GM18519 (cell line): ENCODE data around the gene DHFR2.
"Not testable (repeated sequence)": the region's sequence is repeated elsewhere in the genome, so short reads cannot be mapped to it uniquely, and the experiment has no call there.

ENCODE experiments used
- ATAC-seq: cut with Tn5 transposase; IDR thresholded peaks from one replicate; pipeline ENCODE4 v1.9.1; 2021; ENCODE audit warnings: mild to moderate bottlenecking, moderate library complexity; ENCODE audit not compliant: unreplicated experiment, low FRiP score

The DHFR2 gene

DNA sequence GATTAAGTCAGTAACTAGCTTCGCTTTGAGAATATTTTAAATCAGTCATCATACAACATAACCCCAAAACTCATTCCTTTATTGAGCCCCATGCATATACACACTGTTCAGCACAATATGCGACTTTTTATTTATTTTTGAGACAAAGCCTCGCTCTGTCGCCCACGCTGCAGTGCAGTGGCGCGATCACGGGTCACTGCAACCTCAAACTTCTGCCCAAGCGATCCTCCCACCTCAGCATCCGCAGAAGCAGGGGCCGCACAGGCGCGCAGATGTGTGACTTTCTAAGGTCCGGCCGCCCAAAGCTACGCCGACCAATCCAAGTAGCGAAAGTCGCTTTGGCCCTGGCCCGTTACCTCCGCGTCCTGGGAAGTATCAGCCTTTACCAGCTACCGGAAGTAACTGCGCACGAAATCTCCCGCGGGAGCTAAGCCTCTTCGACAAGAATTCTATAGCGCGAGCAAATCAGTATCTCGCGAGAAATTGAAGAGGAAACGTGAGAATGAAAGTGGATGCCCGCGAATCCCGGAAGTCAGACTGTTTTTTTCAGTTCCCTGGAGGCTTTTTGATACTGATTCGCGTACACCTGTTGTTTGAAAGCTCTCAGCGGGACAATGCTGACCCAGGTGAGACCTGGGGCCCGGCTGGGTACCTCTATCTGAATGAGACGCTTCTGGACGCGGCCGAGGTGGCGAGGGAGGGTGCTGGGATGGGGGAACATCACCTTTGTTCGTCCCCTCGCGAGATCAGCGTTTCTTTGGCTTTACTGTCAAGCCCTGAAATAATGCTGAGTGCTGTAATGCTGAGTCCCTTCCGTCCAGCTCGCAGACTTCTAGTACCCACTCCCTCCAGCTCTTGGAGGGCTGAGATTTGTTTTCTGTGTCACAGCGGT is at the start of gene DHFR2, which contains the start of gene NSUN3:
DHFR2 (minus strand) TSS at position 404 of the 892 bp plus-strand sequence. CDS start 1,405 bp downstream, outside the sequence.
NSUN3 (plus strand) TSS at position 549 of the 892 bp plus-strand sequence; CDS start at position 615, 66 bp downstream.
- peak; percentile 88 for ATAC-seq

DNA sequence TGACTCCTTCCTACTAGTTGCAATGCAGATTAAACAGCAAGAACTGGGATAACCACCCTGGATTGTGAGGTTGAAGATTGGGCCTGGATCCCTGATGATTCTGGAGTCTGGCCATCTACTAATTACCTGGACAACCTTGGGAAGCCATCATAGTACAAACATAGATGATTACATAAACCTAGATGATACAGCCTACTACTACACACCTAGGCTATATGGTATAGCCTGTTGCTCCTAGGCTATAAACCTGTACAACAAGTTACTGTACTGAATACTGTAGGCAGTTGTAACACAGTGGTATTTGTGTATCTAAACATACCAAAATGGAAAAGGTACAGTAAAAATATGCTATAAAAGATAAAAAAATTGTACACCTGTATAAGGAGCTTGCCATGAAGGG is 48.1 kb upstream of the DHFR2 start:
- ATAC-seq: no peak

DNA sequence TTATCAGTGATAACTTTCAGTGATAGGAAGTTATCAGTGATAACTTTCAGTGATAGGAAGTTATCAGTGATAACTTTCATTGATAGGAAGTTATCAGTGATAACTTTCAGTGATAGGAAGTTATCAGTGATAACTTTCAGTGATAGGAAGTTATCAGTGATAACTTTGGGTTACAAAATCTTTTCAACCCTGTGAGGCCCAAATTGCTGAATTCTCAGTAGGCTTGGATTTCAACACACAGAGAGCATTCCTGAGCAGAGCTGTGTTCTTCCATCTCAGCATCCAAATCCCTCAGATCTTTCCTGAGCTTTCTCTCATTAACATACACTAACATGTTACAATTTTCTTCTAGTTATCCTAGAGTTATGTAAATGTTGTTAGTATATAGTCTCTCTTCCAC is 47.5 kb upstream of the DHFR2 start:
- ATAC-seq: not testable (repeated sequence)

DNA sequence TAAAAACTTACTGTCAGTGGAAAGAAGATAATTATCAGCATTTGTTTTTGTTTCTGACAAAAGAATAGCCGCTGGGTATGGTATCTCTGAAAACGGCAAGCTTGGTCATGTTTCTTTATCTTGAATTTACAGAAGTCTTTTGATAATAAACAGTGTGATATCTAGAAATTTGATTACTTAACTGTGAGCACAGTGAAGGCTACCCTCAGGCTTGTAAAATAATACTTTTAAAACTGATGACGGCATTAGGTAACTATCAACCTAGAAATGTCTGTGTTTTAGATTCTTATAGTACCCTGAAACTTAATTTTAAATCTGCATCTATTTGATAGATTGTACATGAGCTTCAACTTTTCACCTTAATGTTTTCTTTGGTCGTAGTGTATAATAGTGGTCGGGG is 43.6 kb upstream of the DHFR2 start:
- ATAC-seq: no peak

DNA sequence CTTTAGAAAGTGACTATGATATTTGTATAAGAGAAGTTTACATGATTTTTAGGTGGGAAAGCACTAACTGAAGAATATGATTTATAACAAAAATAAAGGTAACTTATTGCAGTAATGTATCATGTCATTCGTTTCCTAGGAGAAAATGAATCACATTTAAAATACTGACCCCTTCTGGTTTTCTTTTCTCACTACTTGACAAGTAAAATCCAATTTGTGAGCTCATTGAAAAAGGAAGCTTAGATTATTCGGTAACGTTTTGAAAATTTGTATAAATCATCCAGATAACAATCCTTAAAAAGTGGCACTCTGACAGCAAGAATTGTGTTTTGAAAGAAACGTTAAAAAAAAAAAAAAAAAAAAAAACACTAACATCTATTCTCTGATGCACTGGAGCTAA is 39.1 kb upstream of the DHFR2 start:
- no peak for ATAC-seq

DNA sequence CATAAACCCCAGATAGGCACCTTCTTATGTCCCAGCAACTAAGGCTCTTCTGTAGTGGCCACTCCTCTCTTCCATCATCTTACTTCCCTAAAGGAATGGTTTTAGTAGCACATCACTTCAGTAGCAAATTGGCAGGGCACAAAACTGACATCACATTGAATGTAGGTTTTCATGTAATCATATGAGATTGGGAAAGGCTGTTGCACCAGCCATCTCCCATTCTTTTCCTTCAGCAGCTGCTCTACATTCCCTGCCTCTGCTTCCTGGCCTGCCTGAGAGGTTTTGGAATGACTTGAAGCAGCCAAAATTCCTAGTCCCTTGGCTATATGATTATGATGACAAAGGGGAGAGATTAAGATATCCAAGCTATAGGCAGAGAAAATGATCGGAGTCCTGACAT is 36.6 kb upstream of the DHFR2 start:
- ATAC-seq: no peak

DNA sequence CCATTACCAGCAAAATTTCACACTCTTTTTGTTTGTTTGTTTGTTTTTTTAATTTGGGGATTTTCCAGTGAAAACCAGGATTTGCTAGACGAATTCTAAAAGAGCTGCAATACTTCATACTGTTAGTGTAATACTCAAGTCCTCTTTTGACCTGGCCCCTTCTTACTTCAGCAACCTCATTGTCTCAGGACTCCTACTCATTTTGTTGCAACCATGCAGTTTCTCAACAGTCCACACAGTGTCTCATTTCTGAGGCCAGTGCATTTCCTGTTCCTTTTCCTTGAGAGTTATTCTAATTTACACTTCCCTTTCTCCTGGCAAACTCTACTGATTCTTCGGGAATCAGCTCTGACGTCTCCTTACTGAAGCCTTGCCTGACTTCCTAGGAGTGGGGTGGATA is 35.7 kb upstream of the DHFR2 start:
- no peak for ATAC-seq

DNA sequence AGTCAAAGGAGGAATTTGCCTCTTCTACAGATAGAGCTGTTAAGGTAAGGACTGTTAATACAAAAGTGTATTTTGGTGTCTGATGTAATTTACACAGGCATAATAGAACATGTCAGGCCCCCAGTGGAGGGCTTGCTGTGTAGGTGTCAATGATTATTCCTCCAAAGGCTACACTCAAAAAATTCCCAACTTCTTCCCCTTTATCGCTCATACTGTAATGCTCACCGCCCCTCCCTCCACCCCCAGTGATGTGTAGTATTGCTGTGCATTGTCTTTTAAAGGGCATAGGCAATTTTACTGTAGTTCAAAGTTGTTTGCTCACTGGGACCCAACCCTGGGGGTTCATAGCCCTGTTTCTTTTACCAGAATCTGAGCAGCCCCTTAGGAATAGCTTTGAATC is 32.4 kb upstream of the DHFR2 start:
- no peak for ATAC-seq

DNA sequence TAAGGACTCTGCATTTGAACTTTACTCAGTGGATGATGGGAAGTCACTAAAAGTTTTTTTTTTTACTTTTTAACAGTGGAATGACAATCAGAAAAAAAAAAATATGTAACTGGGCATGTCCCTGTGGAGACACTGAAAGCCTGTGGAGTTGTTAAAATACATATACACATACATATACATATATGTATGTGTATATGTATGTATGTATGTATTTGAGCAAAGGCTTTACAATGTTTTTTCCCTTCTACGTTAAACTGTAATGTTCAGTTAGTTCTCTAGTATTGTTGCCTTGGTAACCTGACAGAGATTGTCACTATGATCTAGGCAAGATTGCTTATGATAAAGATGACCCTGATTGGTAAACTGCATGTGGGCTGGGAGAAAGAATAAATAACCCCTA is 30.4 kb upstream of the DHFR2 start:
- no peak for ATAC-seq

DNA sequence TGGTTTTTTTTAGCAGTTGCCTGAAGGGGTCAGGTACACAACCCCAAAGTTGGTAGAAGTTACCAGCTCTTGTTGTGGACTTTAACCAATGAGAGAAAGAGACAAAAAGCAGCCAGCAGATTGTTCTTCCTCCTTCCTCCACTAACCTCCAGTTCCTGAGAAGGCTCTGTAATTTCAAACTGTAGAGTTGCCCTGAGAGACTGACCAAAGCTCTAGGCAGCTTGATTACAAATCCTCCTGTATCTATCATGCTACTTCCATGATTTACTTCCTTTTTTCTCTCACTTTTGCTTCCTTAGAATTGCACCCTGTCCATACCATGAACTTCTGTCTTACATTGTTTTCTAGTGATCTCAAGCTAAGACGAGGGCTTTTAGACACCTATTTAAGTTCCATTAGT is 29.4 kb upstream of the DHFR2 start:
- ATAC-seq: no peak

DNA sequence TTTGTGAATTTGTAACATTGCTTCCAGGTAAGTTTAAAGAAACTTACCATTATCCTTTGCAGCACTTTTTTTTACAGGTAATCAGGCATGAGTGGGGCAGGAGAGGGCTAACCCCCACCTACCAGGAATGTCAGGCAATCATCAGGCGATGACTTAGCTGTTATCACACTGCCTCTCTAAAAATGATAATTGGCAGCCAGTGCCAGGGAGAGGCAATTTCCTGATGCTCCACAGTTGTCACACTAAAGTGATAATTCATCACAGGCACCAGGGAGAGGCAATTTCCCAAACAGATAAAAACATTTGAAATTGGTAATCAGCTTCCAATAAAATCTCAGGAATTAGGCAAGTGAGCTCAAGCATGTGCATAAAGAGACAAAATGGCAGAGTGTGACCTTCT is 26.4 kb upstream of the DHFR2 start:
- no peak for ATAC-seq

DNA sequence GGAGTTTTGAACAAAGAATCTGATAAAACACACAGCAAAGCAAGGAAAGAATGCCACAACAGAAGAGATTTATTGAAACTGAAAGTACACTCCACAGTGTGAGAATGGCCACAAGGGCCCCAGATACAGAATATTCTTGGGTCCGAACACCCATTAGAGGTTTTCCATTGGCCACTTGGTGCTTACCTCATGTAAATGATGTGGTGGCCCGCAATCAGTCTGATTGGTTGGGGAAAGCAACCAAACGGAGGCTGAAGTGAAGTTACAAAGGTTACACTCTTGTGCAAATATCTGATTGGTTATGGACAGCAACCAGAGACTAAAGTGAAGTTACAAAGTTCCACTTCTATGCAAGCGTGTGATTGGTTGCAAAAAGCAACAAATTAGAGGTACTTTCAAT is 20.5 kb upstream of the DHFR2 start:
- ATAC-seq: no peak

DNA sequence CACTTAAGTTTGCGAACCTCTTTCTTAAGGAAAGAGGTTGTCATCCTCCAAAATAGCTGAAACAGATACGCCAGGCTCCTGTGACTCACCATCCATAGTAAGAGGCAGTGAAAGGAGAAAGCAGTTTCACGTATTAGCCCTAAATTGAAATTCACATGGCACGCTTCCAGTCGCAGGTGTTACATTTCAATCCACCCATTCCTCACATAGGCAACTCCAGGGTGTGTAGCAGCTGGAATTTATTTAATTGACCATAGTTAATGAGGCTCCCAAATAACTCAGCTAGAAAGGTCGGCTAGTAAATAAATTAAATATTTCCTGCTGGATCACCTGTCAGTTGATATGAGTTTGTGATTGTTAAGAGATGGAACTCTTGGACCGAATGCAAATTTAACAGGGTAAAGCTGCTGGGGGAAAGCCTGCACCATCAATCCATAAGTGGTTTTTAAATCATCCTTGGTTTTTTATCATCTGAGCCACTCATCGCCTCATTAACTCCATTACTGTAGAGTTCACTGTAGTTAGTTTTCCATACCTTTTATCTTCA is 19.7 kb upstream of the DHFR2 start:
- ATAC-seq: no peak

DNA sequence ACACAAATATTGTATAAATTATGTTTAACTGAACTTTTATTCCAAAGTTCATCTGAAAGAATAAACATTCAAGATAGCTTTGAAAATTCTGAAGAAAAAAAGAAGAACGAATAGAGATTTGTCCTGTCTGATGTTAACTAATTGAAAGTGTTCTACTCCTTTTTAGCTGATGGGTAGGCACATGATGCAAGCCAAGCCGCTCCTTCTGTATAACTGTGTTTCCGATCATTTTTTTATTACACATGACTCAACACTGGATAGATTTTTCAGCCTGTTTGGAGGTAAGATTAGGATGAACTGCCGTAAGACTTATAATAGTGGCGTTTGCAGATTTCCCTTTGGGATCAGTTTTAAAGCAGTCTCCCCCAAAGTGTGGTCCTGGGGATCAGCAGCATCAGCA is 19.2 kb upstream of the DHFR2 start:
- ATAC-seq: no peak

DNA sequence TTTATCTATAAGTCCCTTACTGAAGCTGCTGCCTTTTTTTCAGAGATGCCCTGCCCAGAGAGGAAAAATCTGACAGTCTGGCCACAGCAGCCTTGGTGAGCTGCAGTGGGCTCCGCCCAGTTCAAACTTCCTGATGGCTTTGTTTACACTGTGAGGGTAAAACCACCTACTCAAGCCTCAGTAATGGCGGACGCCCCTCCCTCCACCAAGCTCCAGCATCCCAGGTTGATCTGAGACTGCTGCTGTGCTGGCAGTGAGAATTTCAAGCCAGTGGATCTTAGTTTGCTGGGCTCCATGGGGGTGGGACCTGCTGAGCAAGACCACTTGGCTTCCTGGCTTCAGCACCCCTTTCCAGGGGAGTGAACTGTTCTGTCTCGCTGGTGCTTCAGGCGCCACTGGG is 17.8 kb upstream of the DHFR2 start:
- not testable (repeated sequence) for ATAC-seq

DNA sequence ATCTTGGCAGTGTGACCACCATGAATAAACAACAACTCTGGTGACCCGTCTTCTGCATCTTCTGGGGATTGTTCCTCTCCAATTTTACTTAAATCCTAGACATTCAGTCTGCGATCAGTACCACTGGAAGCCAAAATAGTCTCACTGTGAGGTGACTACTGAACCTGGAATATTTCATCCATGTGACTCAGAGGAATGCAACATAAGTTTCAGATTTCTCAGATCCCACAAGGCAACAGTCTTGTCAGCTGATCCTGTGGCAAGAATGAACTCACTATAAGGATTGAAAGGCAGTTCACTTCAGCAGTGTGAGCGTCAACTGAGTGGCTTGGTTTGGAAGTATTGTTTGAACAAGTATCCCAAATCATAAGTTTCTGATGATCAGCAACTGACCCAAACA is 13.3 kb upstream of the DHFR2 start:
- no peak for ATAC-seq

DNA sequence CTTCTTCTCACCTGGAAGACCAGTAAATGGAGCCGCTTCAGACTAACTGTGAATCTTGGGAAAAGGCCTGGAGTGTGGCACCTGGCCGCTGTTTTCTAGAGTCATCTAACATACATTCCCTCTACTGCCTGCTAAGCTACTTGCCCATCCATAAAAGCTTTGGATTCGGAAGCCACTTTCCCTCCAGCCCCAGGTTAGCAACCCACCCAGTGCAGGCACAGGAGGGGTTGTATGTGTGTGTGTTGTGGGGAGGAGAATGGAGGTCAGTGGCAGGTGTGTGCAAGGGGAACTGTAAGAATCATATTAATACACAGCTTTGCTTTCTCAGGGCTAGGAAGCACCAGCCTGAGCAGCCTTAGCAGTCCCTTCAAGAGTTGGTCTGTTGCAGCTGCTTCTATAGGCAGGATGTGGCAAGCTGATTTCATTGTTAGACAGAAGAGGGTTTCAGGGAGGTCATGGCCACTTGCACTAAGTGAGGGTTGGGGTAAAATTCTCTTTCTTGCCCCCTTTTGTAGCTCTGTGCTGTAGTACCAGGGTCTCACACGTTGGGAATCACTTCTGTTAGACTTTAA is 9.1 kb upstream of the DHFR2 start:
- peak; percentile 74 for ATAC-seq

DNA sequence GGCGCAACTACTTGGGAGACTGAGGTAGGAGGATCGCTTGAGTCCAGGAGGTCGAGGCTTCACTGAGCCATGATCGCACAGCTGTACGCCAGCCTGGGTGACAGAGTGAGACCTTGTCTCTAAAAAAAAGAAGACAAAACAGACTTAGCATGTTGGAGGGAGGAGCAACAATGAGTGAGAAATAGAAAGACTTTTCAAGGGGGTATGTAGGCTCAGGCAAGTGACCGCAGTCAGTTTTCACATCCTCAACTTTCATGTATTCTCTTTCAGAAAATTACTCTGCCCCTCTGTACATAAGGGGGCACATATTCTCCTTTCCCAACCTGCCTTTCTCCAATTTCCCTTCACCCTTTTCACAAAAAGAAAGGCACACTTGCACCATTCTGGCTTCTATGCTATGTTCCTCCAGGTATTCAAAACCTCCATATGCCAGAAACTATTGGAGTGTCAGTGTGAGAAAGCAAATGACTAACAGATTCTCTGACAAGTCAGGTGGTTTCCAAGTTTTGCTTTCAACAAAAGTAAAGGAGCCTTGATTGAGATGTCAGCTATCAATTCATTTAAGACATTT is 7.7 kb upstream of the DHFR2 start:
- no peak for ATAC-seq

DNA sequence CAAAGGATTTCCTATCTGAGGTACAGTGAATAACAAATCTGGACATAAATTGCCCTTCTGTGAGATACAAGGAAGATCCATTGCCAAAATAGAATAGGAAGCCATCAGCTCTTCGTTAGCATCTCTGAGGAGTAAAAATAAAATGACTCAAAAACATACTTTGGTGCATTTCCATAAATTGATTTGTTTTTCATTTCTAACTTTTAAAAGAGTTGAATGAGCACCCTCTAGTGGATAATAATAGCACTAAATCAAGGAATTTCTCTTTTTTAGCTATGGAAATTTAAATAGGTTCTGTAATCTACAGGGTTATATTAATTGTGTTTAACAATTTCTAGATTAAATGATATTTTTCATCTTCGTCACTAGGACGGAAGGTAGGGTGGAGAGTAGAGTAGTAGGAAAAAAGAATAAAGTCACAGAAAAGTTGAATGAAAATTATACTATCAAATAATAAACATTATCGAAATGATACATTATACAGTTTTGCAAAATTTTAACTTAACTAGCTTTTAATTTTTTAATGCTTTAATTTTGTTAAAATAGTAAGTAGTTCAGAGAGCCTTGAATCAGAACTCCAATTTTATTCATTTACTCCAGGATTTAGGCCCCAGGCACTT is 6.6 kb upstream of the DHFR2 start:
- no peak for ATAC-seq

DNA sequence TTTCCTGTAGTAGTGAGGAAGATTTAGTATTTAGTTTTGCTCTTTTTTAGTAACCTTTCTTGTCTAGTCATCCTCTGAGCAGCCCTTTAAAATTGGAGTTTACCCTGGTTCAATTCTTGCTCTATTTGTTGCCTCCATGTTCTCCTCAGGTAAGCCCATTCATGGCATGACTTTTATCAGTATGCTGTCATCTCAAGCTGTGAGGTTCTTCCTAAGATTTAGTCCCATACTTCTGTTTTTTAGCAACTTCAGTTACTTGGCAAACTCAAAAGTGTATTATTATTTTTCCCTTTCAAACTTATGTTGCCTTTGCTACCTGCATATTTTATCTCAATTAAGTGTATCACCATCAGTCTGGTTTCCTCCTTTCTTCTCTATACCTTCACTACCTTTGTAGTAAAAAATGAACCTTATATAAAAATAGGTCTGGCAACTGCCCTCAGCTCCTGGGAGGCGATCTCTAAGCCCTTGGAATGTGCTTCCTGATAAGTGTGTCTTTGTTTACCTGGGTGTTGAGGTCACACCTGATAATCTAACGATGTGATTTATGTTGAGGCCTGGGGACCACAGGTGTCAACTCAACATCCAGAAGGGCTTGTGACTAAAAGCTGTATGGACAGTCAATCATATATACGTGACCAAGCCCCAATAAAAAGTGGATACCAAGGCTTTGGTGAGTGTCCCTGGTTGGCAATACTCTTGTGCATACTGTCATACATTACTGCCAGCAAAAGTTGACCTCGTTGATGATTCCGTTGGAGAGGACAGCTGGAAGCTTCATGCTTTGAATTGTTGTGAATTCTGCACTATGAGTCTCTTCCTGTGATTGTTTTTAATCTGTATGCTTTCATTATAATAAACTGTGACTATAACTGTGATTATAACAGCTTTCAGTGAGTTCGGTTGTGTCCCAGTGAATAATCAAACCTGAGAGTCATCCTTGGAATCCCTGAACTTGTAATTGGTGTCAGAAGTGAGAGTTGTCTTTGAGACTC is 4.1 kb upstream of the DHFR2 start:
- no peak for ATAC-seq
